GM19455 (cell line): Measurements from ENCODE around the gene CDC14A.

Experiments
- ATAC-seq: cut with Tn5 transposase; IDR thresholded peaks from one replicate; pipeline ENCODE4 v1.9.1; 2021; ENCODE audit not compliant: unreplicated experiment

Gene CDC14A

DNA sequence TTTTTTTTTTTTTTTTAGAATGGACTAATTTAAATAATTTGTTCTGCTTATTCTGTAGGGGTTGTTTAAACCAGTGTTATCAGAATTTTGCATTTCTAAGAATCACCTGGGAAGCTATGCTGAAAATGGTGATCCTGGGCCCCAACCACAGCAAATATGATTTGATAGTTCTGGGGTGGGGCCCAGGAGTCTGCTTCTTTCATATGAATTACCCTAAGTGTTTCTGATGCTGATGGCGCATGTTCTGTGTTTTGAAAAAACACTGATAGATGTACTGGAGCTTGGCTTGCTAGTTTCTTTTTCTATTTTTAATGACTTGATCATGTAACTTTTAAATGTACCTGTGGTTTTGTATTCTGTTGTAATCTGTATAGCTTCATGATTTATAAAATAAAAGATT is 89.3 kb downstream of the CDC14A start:
- no peak for ATAC-seq

DNA sequence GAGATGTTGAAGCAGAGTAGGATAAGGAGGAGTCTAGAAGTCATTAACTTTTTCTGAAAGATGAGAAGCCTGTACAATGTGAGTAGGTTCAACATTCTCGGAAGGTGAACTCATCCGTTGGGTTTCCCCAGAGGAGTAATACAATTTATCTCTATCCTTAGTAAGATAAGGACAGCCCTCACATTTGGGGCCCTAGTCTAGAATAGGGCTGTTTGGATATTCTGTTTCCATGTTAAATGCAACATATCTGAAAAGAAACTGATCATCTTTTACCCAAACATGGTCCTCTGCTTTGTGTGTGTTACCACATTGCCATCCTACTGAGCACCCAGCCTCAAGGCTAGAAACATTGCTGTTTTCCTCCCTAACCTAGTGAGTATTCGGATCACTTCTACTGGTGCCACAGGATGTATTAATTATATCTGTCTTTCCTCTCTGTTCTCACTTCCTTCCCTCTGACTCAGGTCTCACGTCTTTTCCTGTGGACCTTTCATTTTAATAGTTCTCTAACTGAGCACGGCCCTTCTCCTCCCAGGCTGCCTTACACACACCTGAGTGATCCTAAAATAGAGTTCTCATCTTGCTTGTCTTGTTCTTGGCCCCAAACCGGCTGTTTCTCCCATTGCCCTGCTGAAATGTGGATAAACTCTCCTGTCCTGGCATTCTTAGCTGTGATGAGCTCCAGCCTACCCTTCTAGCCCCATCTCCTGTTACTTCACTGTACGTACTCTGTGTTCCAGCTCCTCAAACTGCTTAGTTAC is 91.7 kb downstream of the CDC14A start:
- ATAC-seq = peak; percentile 64

DNA sequence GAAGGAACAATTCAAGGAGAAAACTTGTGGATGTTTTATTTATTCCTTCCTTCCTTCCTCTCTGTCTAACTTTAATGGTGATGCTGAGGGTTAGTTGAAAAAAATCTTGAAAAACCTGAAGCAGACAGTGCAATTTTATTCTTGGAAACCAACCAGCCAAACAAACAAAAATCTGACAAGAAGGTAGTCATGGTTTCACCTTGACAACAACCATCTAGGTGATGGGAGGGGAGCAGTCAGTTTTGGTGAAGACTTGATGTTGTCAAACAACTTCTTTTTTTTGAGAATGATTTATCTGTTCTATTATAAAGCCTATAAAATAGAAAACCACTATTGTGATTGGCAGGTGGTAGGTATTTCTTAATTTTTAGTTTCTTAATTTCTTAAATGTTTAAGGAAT is 93.3 kb downstream of the CDC14A start:
- ATAC-seq = no peak

- ATAC-seq = no peak
These were observed 96.1 kb downstream of the CDC14A start for GRCh38 chr1:100448366-100448765.

- ATAC-seq = no peak
These were observed 97.2 kb downstream of the CDC14A start for GRCh38 chr1:100449477-100449876.

DNA sequence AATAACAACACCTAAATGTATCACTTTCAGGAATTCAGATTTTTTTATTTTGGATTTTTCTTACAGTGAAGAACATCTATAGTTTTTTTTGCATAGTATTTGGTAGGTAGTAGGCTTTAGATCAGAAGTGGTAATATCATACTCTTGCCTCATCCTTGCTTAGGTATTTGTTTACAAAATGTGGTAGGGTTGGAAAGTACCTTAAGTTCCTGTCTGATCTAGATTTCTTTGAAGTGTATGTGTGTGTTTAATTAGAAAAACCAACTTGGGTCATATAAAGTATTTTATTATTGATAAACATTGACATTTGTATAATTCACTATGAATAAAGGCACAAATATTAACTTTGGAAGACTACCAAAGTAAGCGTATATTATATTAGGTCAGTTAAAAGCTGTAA is 100.3 kb downstream of the CDC14A start:
- ATAC-seq = peak; percentile 55

GRCh38 chr1:100455478-100456072 is 103.3 kb downstream of the CDC14A start:
- no peak for ATAC-seq

DNA sequence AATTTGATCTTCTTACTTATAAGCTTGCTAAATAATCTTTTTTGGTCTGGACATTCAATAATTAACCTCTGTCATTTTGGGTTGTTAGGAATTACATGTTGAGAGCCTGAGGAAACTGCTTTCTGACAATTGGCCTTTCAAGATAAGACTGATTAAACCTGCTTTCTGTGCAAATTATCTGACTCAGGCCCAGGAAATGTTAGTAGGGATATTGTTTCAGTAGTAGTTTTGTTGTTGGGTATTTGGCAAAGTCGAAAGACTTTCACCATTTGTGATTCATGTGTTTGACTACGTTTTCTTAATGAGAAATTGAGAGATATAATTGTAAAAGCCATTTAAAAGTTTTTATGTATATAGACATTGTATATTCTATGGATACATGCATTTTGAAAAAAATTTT is 104.6 kb downstream of the CDC14A start:
- no peak for ATAC-seq

GRCh38 chr1:100457683-100458082 is 105.4 kb downstream of the CDC14A start:
- ATAC-seq = no peak

DNA sequence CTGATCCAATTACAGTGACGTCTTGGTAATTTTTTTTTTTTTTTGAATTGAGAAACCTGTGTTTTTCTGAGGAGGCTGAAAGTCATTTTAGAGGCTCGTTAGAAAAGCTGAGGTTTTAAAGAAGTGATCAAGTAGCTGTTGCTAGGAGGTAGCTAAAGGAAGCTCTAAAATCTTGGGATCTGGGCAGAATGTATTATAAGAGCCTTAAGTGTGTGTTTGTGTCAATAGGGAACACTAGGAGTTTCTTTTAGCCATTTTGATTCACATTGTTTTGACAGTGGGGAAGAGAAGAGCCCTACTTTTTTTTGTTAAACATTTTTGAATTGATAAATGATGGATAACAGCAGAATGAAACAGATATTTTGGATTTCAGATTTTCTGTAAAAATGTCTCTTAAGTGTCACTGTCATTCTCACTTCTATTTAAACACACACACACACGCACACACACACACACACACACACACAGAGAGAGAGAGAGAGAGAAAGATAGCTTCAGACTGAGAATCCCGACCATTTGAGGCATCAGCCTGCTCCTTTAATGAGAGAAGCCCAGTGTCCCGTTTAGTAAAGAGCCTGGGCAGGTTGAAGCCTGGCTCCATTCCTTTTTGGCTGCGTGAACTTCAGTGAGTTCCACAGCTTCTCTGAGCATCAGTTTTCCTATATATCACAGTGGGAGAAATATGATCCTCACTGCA is 106.5 kb downstream of the CDC14A start:
- no peak for ATAC-seq

GRCh38 chr1:100459358-100460114 is 107.2 kb downstream of the CDC14A start:
- ATAC-seq = peak; percentile 88

DNA sequence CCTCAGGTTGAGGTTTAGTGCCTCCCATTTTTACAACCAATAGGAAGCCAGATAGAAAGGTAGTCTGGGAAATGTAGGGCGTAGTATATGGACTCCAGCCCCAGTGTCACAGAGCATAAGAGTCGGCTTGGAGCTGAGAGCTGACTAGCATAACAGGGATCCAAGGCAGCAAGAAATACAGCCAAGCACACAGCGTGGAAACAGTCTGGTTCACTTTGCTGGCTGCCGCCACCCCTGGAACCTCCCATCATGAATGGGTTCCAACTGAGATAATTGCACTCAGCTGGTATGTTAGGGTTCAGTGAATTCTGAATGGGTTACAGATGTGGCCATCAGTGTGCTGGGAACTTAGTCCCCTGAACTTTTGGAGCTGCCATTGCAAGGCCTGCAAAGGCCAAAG is 108.9 kb downstream of the CDC14A start:
- ATAC-seq = no peak

- no peak for ATAC-seq
These were observed 110.2 kb downstream of the CDC14A start for GRCh38 chr1:100462326-100463025.

DNA sequence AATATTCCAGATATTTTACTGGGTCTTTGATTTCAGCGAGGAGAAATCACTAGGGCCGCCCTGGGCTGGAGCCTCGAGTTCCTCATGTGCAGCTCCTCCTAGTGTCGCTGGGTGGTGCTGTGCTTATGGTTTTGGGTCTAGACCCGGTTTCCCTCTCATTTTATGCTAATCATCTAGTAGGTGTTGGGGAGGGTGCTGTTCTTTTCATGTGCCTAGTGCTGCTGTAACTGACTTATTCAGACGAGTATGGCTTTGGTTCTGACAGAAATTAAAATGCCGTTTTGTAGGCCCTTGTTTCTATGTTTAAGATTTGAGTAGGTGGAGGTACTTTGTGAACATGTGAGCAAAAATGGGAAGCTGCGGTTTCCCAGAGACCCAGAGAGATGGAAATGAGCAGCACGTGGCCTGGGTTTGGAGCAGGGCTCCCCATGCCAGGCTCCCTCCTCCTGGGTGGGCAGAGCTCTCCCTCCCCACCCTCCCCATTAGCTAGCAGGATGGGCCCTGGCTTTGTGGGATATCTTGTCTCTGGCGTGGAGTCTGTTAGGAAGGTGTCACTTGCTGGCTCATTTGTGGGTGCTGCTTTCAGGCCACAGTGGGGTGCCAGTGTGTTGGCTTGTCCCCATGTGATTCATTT is 111.6 kb downstream of the CDC14A start:
- ATAC-seq = peak; percentile 81

DNA sequence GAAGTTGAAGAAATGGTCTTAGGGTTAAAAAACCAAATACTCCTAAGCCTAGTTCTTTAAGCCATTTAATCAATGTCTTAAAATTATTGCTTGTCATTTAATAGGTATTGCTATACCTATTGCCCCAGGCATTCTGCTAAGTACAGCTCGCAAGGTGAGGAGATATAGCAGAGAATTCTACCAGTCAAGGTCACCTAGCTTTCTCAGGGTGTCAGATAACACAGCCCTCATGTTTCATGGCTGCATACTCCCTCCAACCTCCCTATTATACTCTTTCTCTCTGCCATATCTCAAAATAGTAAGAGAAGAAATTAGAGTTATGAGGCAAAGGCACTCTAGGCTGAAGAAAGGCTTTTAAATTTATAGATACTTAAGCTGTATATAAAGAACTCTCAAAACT is 117.3 kb downstream of the CDC14A start:
- no peak for ATAC-seq

- ATAC-seq = no peak
These were observed 122.5 kb downstream of the CDC14A start for GRCh38 chr1:100474834-100475233.

GRCh38 chr1:100476735-100477290 is 124.5 kb downstream of the CDC14A start:
- ATAC-seq = no peak

DNA sequence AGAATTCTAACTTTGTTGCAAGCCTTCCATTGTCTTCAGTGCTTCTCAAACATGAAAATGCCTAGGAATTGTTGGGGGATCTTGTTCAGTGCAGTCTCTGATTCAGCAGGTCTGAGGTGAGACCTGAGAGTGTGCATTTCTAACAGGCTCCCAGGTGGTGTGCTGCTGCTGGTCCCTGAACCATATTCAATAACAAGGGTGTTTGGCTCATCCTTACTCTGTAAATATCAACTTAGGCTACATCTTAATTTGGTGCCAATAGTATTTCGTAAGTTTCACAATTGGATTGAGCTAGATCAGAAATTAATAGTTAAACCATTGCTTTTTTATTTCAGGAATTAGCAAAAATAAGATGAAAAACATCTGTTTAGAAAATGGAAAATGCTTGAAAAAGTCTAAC is 126.5 kb downstream of the CDC14A start:
- no peak for ATAC-seq

GRCh38 chr1:100479620-100480338 is 127.5 kb downstream of the CDC14A start:
- no peak for ATAC-seq
